ENCODE measurements around the gene PCGF1. TPM values are rescaled to one million over a fixed set of nuclear protein-coding genes. Genes with fewer than 3 reads are reported as not detected.

The PCGF1 gene
- total RNA-seq, 2 experiments from 2014 or later: 25.8 to 35.6 TPM

GRCh38 chr2:74550231-74550630 is 42.7 kb upstream of the PCGF1 start:
- Mint-ChIP-seq H3K27ac (no peak overlapping the region), H3K27me3 (peaks cover 53% of the 10 kb centered on the region), H3K4me3 (peak overlapping the region; percentile 6), H3K36me3 (ENCODE audit: low read depth) (no peaks in the 10 kb centered on the region), H3K9me3 (no peaks in the 10 kb centered on the region), H3K4me1 (peaks cover 19% of the 10 kb centered on the region)
- no peak for DNase-seq
- CTCF ChIA-PET: interaction anchor here (0.9 to 2.2 kb wide), 5 partner anchors 10 to 67 kb away, joined by 3 to 5 read pairs (median 4); partner anchors contain the start of genes CCDC142 and TTC31
- POLR2A ChIA-PET: interaction anchor here (0.9 kb wide), 1 partner anchor 29 kb away, joined by 3 read pairs; no protein-coding TSS in a partner anchor

- DNase-seq: no peak
- POLR2A ChIA-PET: no interaction called here
- no peak overlapping the region for H3K27ac Mint-ChIP-seq
- peaks cover 62% of the 10 kb centered on the region for H3K27me3 Mint-ChIP-seq
- peak overlapping the region; percentile 49 for H3K4me3 Mint-ChIP-seq
- peaks cover 19% of the 10 kb centered on the region for H3K4me1 Mint-ChIP-seq
- no peaks in the 10 kb centered on the region for H3K36me3 Mint-ChIP-seq (ENCODE audit: low read depth)
- no peaks in the 10 kb centered on the region for H3K9me3 Mint-ChIP-seq
- CTCF ChIA-PET: interaction anchor here (0.9 to 2.2 kb wide), 4 partner anchors 15 to 76 kb away, joined by 3 to 5 read pairs (median 4); partner anchors contain the start of genes CCDC142, MRPL53 and TTC31
These were observed 41.7 kb upstream of the PCGF1 start for GRCh38 chr2:74548900-74549826.

- ChIA-PET CTCF (interaction anchor here (0.6 to 1.1 kb wide), 2 partner anchors 75 to 1354 kb away, joined by 3 to 4 read pairs; partner anchors contain the start of gene MRPL53), POLR2A (no interaction called here)
- no peak for DNase-seq
- Mint-ChIP-seq H3K9me3 (no peaks in the 10 kb centered on the region), H3K27ac (no peak overlapping the region), H3K27me3 (peaks cover 62% of the 10 kb centered on the region), H3K36me3 (ENCODE audit: low read depth) (no peaks in the 10 kb centered on the region), H3K4me3 (peak overlapping the region; percentile 55), H3K4me1 (peaks cover 16% of the 10 kb centered on the region)
These were observed 40.9 kb upstream of the PCGF1 start for GRCh38 chr2:74548285-74548899.

- H3K27ac Mint-ChIP-seq: no peak overlapping the region
- ChIA-PET POLR2A (no interaction called here), CTCF (interaction anchor here (0.7 to 1.7 kb wide), 4 partner anchors 10 to 42 kb away, joined by 3 to 5 read pairs (median 4); no protein-coding TSS in a partner anchor)
- no peak for DNase-seq
- peaks cover 62% of the 10 kb centered on the region for H3K27me3 Mint-ChIP-seq
- H3K4me1 Mint-ChIP-seq: peaks cover 10% of the 10 kb centered on the region
- no peak overlapping the region for H3K4me3 Mint-ChIP-seq
- H3K9me3 Mint-ChIP-seq: no peaks in the 10 kb centered on the region
- no peaks in the 10 kb centered on the region for H3K36me3 Mint-ChIP-seq (ENCODE audit: low read depth)
These were observed 38.5 kb upstream of the PCGF1 start for GRCh38 chr2:74546004-74546403.

- H3K27ac Mint-ChIP-seq: no peak overlapping the region
- no peaks in the 10 kb centered on the region for H3K9me3 Mint-ChIP-seq
- peaks cover 8% of the 10 kb centered on the region for H3K4me1 Mint-ChIP-seq
- no peaks in the 10 kb centered on the region for H3K36me3 Mint-ChIP-seq (ENCODE audit: low read depth)
- ChIA-PET POLR2A (no interaction called here), CTCF (interaction anchor here (0.8 to 1.4 kb wide), 3 partner anchors 13 to 32 kb away, joined by 3 to 5 read pairs (median 4); no protein-coding TSS in a partner anchor)
- no peak overlapping the region for H3K4me3 Mint-ChIP-seq
- no peak for DNase-seq
- peaks cover 54% of the 10 kb centered on the region for H3K27me3 Mint-ChIP-seq
These were observed 37.1 kb upstream of the PCGF1 start for GRCh38 chr2:74544634-74545033.

GRCh38 chr2:74542978-74543377 is 35.5 kb upstream of the PCGF1 start:
- H3K27ac Mint-ChIP-seq: no peak overlapping the region
- ChIA-PET POLR2A (no interaction called here), CTCF (interaction anchor here (3.4 kb wide), 1 partner anchor 12 kb away, joined by 16 read pairs; the partner anchor contains the start of gene HTRA2)
- H3K4me3 Mint-ChIP-seq: no peak overlapping the region
- H3K9me3 Mint-ChIP-seq: no peaks in the 10 kb centered on the region
- peaks cover 56% of the 10 kb centered on the region for H3K27me3 Mint-ChIP-seq
- H3K36me3 Mint-ChIP-seq (ENCODE audit: low read depth): no peaks in the 10 kb centered on the region
- no peak for DNase-seq
- H3K4me1 Mint-ChIP-seq: peaks cover 10% of the 10 kb centered on the region

GRCh38 chr2:74540291-74540690 is 32.8 kb upstream of the PCGF1 start:
- Mint-ChIP-seq H3K4me1 (peaks cover 10% of the 10 kb centered on the region), H3K27me3 (peaks cover 43% of the 10 kb centered on the region), H3K4me3 (no peak overlapping the region), H3K36me3 (ENCODE audit: low read depth) (no peaks in the 10 kb centered on the region), H3K9me3 (no peaks in the 10 kb centered on the region), H3K27ac (no peak overlapping the region)
- DNase-seq: no peak
- POLR2A ChIA-PET: no interaction called here
- CTCF ChIA-PET: interaction anchor here (1.0 to 3.4 kb wide), 4 partner anchors 9 to 39 kb away, joined by 4 to 16 read pairs (median 4); partner anchors contain the start of gene HTRA2

- Mint-ChIP-seq H3K4me3 (no peak overlapping the region), H3K9me3 (no peaks in the 10 kb centered on the region), H3K4me1 (peaks cover 10% of the 10 kb centered on the region), H3K27me3 (peaks cover 34% of the 10 kb centered on the region), H3K27ac (no peak overlapping the region), H3K36me3 (ENCODE audit: low read depth) (no peaks in the 10 kb centered on the region)
- ChIA-PET CTCF (interaction anchor here (0.9 to 2.1 kb wide), 7 partner anchors 9 to 418 kb away, joined by 3 to 7 read pairs (median 4); partner anchors contain the start of genes AUP1 and HTRA2), POLR2A (interaction anchor here (0.7 kb wide), 1 partner anchor 147 kb away, joined by 3 read pairs; no protein-coding TSS in a partner anchor)
- DNase-seq: no peak
These were observed 31.4 kb upstream of the PCGF1 start for GRCh38 chr2:74538881-74539339.

GRCh38 chr2:74537140-74537539 is 29.6 kb upstream of the PCGF1 start:
- ChIA-PET CTCF (interaction anchor here (1.3 kb wide), 1 partner anchor 15 kb away, joined by 3 read pairs; no protein-coding TSS in a partner anchor), POLR2A (no interaction called here)
- Mint-ChIP-seq H3K27ac (no peak overlapping the region), H3K9me3 (no peaks in the 10 kb centered on the region), H3K4me1 (peaks cover 17% of the 10 kb centered on the region), H3K4me3 (no peak overlapping the region), H3K36me3 (ENCODE audit: low read depth) (peaks cover 4% of the 10 kb centered on the region), H3K27me3 (peaks cover 26% of the 10 kb centered on the region)
- no peak for DNase-seq

GRCh38 chr2:74536166-74536950 is 28.9 kb upstream of the PCGF1 start:
- Mint-ChIP-seq H3K27me3 (peaks cover 24% of the 10 kb centered on the region), H3K36me3 (ENCODE audit: low read depth) (peaks cover 9% of the 10 kb centered on the region), H3K4me3 (no peak overlapping the region), H3K4me1 (peaks cover 25% of the 10 kb centered on the region), H3K9me3 (no peaks in the 10 kb centered on the region), H3K27ac (no peak overlapping the region)
- ChIA-PET POLR2A (no interaction called here), CTCF (interaction anchor here (0.7 to 1.9 kb wide), 4 partner anchors 10 to 53 kb away, joined by 3 to 6 read pairs (median 4); partner anchors contain the start of genes CCDC142 and TTC31)
- DNase-seq: no peak

GRCh38 chr2:74535440-74535965 is 28.0 kb upstream of the PCGF1 start:
- peaks cover 33% of the 10 kb centered on the region for H3K4me1 Mint-ChIP-seq
- no peaks in the 10 kb centered on the region for H3K9me3 Mint-ChIP-seq
- H3K27ac Mint-ChIP-seq: no peak overlapping the region
- peaks cover 21% of the 10 kb centered on the region for H3K27me3 Mint-ChIP-seq
- CTCF ChIA-PET: interaction anchor here (0.7 to 1.9 kb wide), 4 partner anchors 10 to 53 kb away, joined by 3 to 6 read pairs (median 4); partner anchors contain the start of genes CCDC142 and TTC31
- H3K36me3 Mint-ChIP-seq (ENCODE audit: low read depth): peaks cover 12% of the 10 kb centered on the region
- DNase-seq: no peak
- H3K4me3 Mint-ChIP-seq: no peak overlapping the region
- POLR2A ChIA-PET: no interaction called here
